Glomerular visceral epithelial cell (primary cell): ENCODE measurements around the gene HTRA1.

ENCODE experiments used
- DNase-seq: peaks from one replicate; pipeline ENCODE4 v3.0.0-alpha.2; 2016; ENCODE audit errors: extremely low spot score

HTRA1 gene

DNA sequence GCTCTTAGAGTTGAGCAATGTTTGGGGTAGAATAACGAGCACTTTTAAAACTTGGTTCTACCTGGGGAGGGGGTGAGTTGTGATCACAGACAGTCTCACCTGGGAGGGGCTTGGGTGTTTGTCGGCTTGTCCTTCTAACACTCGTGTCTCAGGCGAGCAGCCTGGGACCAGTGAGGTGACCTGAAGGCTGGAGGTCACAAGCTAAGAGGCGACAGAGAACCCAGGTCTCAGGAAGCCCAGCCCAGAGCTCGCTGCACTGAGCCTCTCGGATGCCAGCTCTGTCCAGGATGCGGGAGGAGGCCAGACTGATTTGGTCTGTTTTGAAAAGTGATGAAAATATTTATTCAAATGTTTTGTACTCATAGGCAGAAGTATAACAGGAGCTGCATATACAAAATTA is 11.8 kb downstream of the HTRA1 start:
- no peak for DNase-seq

GRCh38 chr10:122474131-122474818 is 12.9 kb downstream of the HTRA1 start:
- no peak for DNase-seq

DNA sequence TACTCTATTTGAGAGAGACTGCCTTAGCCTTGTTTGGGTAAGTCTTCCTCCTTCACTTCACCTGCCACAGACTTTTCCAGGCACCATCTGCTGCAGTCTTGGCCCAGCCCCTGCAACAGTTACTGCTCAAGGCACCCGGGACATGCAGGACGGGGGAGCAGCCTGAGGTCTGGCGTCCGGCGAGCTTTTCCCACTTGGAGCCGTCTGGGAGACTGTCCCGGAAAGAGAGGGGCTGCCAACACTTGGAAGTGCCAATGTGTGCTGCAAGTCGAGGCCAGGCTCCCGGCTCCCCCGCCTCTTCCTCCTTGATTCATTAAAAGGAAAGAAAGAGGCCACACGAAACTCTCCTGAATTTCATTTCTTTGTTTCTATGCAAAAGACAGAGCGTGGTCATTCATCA is 13.7 kb downstream of the HTRA1 start:
- no peak for DNase-seq

DNA sequence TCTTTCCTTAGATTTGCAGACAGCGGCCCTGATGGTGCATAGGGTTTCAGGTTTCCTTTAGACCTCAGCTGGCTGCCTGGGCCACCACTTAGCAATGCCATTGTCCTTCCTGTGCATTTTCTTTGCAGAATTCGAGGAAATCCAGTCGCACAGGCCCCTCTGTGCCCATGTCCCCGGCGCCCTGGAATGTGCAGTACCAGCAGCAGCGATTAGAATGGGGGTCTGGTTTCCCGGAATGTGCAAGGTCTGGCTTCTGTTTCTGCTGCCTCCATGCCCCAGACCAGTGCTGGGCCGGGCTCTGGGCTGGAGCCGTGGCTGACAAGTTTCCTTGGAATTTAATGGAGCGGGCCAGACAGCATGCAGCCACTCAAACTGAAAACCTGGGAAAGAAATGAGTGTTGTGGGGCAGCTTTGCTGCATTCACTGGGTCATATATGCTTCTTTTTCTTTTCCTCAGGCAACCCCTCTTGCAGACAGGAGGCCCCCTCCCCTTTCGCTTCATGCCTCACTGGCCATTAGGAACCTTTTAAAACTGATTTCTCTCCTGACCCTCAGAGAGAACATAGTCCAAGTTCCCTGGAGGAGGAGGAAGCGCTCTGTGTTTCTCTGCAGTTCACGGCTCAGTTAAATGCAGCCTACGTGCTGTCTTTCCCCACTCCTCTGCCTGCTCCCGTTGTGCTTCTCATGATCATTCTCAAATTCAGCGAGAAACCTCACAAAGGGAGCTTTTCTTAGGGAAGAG is 14.4 kb downstream of the HTRA1 start:
- no peak for DNase-seq

DNA sequence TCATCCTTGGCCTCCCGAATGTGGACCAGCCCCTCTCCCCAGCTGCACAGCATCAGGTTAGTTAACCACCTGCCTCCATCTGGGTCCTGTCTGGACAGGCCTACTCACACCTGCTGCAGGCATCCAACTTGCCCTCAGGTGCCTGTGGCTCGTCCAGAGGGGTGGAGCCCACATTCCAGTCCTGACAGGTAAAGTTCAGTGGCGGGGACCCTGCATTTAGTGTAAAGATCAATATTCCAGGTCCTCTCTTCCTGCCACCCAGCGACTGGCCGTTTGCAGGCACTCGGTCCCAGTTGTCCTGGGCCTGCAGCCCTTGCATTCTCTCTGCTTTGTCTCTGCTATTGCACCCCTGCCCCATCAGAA is 15.0 kb downstream of the HTRA1 start:
- no peak for DNase-seq

DNA sequence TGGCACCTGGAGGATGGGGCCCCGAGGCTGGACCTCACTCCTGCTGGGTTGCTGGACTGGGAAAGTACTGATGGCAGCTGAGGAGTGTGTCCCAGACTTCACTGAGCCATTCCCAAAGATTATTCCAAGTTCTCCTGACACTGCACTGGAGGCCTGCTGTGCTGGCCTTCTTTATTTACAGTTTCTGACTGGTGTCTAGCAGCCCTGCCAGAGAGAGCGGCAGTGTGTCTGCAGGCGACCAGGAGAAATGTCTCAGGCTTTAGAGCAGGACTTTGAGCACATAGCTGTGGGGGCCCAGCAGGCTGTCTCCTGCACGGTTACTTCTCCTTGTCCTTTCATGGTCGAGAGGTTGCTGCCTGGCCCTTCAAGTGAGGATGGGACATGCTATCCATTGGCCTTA is 16.1 kb downstream of the HTRA1 start:
- DNase-seq: no peak

GRCh38 chr10:122478971-122479370 is 17.6 kb downstream of the HTRA1 start:
- no peak for DNase-seq

- DNase-seq: no peak
Observed at GRCh38 chr10:122480146-122480833, 18.9 kb downstream of the HTRA1 start.

DNA sequence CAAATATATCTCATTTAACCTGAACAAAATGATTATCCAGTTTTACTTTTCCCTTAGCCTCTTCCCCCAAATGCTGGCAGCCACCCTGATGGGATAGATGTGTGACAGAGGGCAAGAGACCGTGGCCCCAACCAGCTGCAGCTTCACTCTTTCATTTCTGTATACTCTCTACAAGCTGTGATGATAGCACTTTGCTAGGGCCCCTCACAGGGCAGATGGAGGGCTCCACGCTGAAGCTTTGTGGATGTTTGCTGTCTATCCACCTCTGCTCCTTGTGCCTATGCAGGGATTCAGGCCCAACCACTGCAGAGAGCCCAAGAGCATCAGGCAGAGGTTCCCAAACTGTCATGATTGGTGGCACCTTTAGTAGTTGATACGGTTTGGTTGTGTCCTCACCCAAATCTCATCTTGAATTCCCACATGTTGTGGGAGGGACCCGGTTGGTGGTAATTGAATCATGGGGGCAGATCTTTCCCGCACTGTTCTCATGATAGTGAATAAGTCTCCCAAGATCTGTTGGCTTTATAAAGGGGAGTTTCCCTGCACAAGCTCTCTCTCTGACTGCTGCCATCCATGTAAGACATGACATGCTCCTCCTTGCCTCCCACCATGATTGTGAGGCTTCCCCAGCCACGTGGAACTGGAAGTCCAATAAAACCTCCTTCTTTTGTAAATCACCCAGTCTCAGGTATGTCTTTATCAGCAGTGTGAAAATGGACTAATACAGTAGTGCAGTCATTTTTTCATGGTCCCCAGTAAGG is 20.1 kb downstream of the HTRA1 start:
- no peak for DNase-seq

- DNase-seq: no peak
Observed at GRCh38 chr10:122484276-122485060, 23.1 kb downstream of the HTRA1 start.

- DNase-seq: no peak
Observed at GRCh38 chr10:122485670-122486069, 24.3 kb downstream of the HTRA1 start.

DNA sequence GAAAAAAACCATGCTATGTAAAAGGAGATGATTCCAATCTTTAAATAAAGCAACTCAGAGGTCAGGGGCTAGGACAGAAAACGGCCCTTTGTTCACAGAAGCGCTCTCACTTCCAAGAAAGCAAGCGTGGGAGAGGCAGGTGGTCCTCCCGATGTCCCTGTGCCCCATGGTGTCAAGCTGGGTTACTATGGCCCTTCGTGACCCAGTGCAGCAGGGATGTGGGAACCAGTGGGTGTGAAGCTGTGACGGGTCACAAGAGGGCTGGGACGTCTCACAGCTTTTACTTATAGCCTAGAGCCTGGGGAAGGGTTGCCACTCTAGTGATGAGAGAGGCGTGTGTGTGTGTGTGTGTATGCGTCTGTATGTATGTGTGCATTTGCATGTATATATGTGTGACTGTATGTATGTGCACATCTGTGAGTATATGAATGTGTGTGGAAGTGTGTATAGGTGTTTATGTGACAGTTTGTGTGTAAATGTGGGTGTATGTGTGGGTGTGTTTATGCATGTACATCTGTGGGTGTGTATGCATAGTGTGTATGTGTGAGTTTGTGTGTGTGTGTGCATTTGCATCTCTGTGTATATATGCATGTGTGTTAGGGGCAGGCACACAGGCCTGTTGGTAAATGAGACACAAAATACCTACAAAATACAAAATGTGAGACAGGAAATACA is 25.2 kb downstream of the HTRA1 start:
- no peak for DNase-seq

DNA sequence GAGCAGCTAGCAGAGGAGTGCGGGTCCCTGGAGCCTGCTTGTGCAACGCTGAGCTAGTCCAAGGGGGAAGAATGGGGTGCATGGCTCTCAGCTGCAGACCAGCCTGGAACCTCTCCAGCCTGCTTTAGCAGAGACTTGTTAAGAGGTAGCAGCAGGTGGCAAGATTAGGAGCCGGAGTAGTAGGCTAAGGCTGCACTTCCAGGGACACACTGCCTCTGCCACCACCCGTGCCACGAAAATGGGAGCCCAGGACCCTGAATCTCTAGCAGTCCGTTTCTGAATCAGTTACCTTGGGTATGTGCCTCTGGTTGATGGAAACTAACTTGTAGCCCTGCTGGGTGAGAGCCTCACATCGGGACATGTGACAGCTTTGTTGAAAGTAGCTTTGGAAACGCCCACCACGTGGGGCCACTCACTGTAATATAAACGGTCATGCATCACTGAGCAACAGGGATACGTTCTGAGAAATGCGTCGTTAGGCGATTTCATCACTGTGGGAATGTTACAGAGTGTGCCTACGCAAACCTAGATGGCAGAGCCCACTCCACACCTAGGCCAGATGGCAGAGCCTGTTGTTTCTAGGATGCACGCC is 25.9 kb downstream of the HTRA1 start:
- no peak for DNase-seq

- DNase-seq: no peak
Observed at GRCh38 chr10:122490268-122490667, 28.9 kb downstream of the HTRA1 start.

- DNase-seq: no peak
Observed at GRCh38 chr10:122490786-122491680, 29.7 kb downstream of the HTRA1 start.

GRCh38 chr10:122492006-122492405 is 30.7 kb downstream of the HTRA1 start:
- DNase-seq: no peak

GRCh38 chr10:122492999-122493481 is 31.7 kb downstream of the HTRA1 start:
- DNase-seq: no peak

DNA sequence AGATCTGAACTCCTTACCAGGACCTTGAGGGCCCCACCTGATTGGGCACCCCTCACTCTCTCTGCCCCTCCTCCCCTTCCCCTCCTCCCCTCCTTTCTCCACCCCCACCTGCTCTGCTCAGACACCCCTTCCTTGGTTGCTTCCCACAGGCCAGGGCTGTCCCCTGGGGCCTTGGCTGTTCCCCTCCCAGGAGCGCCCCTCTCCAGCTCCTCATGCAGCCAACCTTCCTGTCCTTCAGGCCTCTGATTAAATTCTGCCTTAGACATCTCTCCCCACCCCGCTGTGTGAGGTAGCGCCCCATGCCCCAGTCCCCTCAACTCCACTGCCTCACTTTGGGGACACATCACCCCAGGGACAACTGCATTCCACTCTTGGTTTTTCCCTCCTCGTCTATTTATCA is 32.4 kb downstream of the HTRA1 start:
- no peak for DNase-seq

DNA sequence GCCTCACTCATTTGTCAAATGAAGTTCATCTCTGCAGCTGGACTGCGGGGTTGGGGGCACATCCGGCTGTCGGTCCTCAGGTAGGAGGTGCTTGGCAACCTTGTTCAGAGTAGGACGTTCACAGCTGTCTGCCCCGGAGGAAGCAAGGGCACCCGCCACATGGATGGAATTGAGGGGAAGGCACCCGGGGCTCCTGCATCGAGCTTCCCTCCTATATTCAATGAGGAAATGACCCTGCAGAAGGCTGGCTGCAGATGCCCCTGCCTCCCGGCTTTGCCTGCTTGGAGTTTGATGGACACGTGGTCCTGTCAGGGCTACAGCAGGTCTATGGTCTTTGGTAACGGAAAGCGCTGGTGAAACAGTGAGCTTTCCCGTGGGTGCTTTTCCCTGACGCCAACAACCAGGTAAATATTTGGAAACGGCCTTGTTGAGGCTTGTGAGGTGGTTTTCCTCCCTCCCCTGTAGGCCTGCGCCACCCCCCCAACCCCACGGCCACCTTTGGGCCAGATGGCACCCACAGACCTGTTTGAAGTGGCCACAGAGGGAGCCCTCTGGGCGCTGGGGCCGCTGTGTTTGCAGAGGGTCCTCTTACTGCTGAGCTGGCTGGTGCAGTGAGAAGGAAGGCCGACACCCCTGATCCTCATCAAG is 32.9 kb downstream of the HTRA1 start:
- DNase-seq: no peak
